ENCODE results near the gene TMEM178A.

GRCh38 chr2:39738936-39739335 is 73.2 kb downstream of the TMEM178A start:
- TF ChIP-seq CTCF (IDR thresholded peaks at IDR 0.05) (no peak), POLR2A (IDR thresholded peaks at IDR 0.05) (no peak)
